ENCODE data around the gene TXLNA.

TXLNA gene

DNA sequence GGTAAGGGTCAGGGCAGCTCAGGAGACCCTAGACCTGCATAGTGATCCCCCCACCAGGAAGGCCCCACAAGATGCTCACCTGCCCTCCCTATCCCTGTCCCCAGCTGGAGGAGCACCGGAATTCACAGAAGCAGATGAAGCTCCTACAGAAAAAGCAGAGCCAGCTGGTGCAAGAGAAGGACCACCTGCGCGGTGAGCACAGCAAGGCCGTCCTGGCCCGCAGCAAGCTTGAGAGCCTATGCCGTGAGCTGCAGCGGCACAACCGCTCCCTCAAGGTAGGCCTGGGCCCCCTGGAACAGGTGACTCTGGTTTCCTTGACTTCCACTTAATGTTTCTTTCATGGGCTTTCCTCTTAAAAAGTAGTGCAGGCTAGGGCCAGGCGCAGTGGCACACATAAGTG, 8.4 kb downstream of the TXLNA start:
- TF ChIP-seq CTCF (conservative IDR thresholded peaks at IDR 0.05), result no peak
- H3K27ac ChIP-seq, result no peak overlapping the region

GRCh38 chr1:32192220-32192948, 12.9 kb downstream of the TXLNA start:
- TF ChIP-seq CTCF (conservative IDR thresholded peaks at IDR 0.05), result no peak
- no peak overlapping the region for H3K27ac ChIP-seq

DNA sequence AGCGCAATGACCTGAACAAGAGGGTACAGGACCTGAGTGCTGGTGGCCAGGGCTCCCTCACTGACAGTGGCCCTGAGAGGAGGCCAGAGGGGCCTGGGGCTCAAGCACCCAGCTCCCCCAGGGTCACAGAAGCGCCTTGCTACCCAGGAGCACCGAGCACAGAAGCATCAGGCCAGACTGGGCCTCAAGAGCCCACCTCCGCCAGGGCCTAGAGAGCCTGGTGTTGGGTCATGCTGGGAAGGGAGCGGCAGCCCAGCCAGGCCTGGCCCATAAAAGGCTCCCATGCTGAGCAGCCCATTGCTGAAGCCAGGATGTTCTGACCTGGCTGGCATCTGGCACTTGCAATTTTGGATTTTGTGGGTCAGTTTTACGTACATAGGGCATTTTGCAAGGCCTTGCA, 15.5 kb downstream of the TXLNA start:
- no peak for TF ChIP-seq CTCF (conservative IDR thresholded peaks at IDR 0.05)
- no peak overlapping the region for H3K27ac ChIP-seq

GRCh38 chr1:32195531-32195930, 16.1 kb downstream of the TXLNA start:
- H3K27ac ChIP-seq, result no peak overlapping the region
- TF ChIP-seq CTCF (conservative IDR thresholded peaks at IDR 0.05), result no peak

GRCh38 chr1:32195972-32196823, 16.7 kb downstream of the TXLNA start:
- no peak for TF ChIP-seq CTCF (conservative IDR thresholded peaks at IDR 0.05)
- H3K27ac ChIP-seq, result no peak overlapping the region

DNA sequence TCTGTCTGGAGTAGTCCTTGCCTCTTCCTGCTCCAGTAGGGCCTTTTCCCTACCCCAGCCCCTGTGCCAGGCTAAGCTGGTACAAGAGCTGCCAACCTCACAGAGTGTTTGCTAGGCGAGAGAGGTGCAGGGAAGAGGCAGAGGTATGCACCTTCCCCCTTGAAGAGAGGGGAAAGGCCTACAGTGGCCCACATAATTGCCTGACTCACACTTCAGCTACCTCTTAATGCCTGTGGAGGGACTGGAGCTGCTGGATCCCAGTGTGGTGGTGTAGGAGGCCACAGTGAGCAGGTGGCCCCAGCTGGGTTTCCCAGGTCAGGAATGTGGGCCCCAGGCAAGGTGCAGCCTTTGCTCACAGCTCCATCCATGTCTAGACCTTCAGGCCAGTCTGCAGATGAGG, 17.6 kb downstream of the TXLNA start:
- no peak overlapping the region for H3K27ac ChIP-seq

More for the DNA sequence above, 17.6 kb downstream of the TXLNA start:
- no peak for TF ChIP-seq CTCF (conservative IDR thresholded peaks at IDR 0.05)

All from VCaP (cell line).